Osteocyte (in vitro differentiated cells): ENCODE data around the gene PTPRC. TPM values are rescaled to one million over a fixed set of nuclear protein-coding genes. Genes with fewer than 3 reads are reported as not detected.

ENCODE experiments used
- DNase-seq: peaks from one replicate; pipeline ENCODE4 v3.0.0; 2021; ENCODE audit warnings: mixed read lengths; ENCODE audit not compliant: unreplicated experiment; ENCODE audit errors: extremely low spot score
- H3K27ac Mint-ChIP-seq: one replicate; pipeline ENCODE4 v1.8.0; 2021; ENCODE audit warnings: mild to moderate bottlenecking, mixed read lengths; ENCODE audit not compliant: unreplicated experiment
- H3K27me3 Mint-ChIP-seq: one replicate; pipeline ENCODE4 v1.8.0; 2021; ENCODE audit warnings: mixed read lengths; ENCODE audit not compliant: unreplicated experiment
- H3K36me3 Mint-ChIP-seq: one replicate; pipeline ENCODE4 v1.8.0; 2021; ENCODE audit warnings: mixed read lengths; ENCODE audit not compliant: unreplicated experiment
- H3K4me1 Mint-ChIP-seq: one replicate; pipeline ENCODE4 v1.8.0; 2021; ENCODE audit warnings: mixed read lengths; ENCODE audit not compliant: unreplicated experiment
- H3K4me3 Mint-ChIP-seq: one replicate; pipeline ENCODE4 v1.8.0; 2021; ENCODE audit warnings: mild to moderate bottlenecking, moderate library complexity, mixed read lengths; ENCODE audit not compliant: unreplicated experiment
- H3K9me3 Mint-ChIP-seq: one replicate; pipeline ENCODE4 v1.8.0; 2021; ENCODE audit warnings: mixed read lengths; ENCODE audit not compliant: unreplicated experiment
- CTCF ChIP-seq: fragments of 200-600 bp; sonication (generic); IDR thresholded peaks from 2 replicates; pipeline ENCODE4 v1.5.0; 2021; ENCODE audit warnings: antibody characterized with exemption, mild to moderate bottlenecking, moderate library complexity
- total RNA-seq: library from RNA; stranded (reverse); gene quantifications from 2 replicates; pipeline ENCODE4 v1.2.1, GENCODE V29; 2021

The PTPRC gene
- total RNA-seq, 1 donor from 2014 or later: not detected

- no peaks in the 10 kb centered on the region for H3K9me3 Mint-ChIP-seq
- no peaks in the 10 kb centered on the region for H3K27me3 Mint-ChIP-seq
- DNase-seq: no peak
- no peaks in the 10 kb centered on the region for H3K36me3 Mint-ChIP-seq
- H3K4me1 Mint-ChIP-seq: peaks cover 27% of the 10 kb centered on the region
- TF ChIP-seq CTCF: no peak
- no peak overlapping the region for H3K4me3 Mint-ChIP-seq
- no peak overlapping the region for H3K27ac Mint-ChIP-seq
Measured at GRCh38 chr1:198611219-198611618, 27.6 kb upstream of the PTPRC start.

GRCh38 chr1:198612471-198613260 lies 26.2 kb upstream of the PTPRC start:
- Mint-ChIP-seq H3K27me3 (no peaks in the 10 kb centered on the region), H3K27ac (no peak overlapping the region), H3K4me1 (peaks cover 20% of the 10 kb centered on the region)

GRCh38 chr1:198617406-198617805 lies 21.4 kb upstream of the PTPRC start:
- H3K9me3 Mint-ChIP-seq: no peaks in the 10 kb centered on the region
- no peaks in the 10 kb centered on the region for H3K36me3 Mint-ChIP-seq
- no peak for TF ChIP-seq CTCF
- no peak overlapping the region for H3K27ac Mint-ChIP-seq
- H3K4me3 Mint-ChIP-seq: no peak overlapping the region
- DNase-seq: no peak
- H3K27me3 Mint-ChIP-seq: no peaks in the 10 kb centered on the region
- H3K4me1 Mint-ChIP-seq: no peaks in the 10 kb centered on the region

More at GRCh38 chr1:198612471-198613260, 26.2 kb upstream of the PTPRC start:
- no peak for TF ChIP-seq CTCF
- Mint-ChIP-seq H3K9me3 (no peaks in the 10 kb centered on the region), H3K36me3 (no peaks in the 10 kb centered on the region), H3K4me3 (no peak overlapping the region)
- DNase-seq: no peak

- Mint-ChIP-seq H3K27me3 (no peaks in the 10 kb centered on the region), H3K4me3 (no peak overlapping the region), H3K27ac (no peak overlapping the region), H3K36me3 (no peaks in the 10 kb centered on the region), H3K4me1 (peaks cover 4% of the 10 kb centered on the region), H3K9me3 (no peaks in the 10 kb centered on the region)
- no peak for DNase-seq
- TF ChIP-seq CTCF: no peak
Measured at GRCh38 chr1:198619375-198620140, 19.3 kb upstream of the PTPRC start.

GRCh38 chr1:198620218-198620617 lies 18.6 kb upstream of the PTPRC start:
- TF ChIP-seq CTCF: no peak
- Mint-ChIP-seq H3K27me3 (no peaks in the 10 kb centered on the region), H3K27ac (no peak overlapping the region), H3K4me1 (peaks cover 4% of the 10 kb centered on the region), H3K4me3 (no peak overlapping the region), H3K9me3 (no peaks in the 10 kb centered on the region), H3K36me3 (no peaks in the 10 kb centered on the region)
- DNase-seq: no peak
